Measurements from ENCODE around the gene OR2F2. TPM values are rescaled to one million over a fixed set of nuclear protein-coding genes. Genes with fewer than 3 reads are reported as not detected.

The OR2F2 gene
- polyA plus RNA-seq, 4 donors, result not detected

DNA sequence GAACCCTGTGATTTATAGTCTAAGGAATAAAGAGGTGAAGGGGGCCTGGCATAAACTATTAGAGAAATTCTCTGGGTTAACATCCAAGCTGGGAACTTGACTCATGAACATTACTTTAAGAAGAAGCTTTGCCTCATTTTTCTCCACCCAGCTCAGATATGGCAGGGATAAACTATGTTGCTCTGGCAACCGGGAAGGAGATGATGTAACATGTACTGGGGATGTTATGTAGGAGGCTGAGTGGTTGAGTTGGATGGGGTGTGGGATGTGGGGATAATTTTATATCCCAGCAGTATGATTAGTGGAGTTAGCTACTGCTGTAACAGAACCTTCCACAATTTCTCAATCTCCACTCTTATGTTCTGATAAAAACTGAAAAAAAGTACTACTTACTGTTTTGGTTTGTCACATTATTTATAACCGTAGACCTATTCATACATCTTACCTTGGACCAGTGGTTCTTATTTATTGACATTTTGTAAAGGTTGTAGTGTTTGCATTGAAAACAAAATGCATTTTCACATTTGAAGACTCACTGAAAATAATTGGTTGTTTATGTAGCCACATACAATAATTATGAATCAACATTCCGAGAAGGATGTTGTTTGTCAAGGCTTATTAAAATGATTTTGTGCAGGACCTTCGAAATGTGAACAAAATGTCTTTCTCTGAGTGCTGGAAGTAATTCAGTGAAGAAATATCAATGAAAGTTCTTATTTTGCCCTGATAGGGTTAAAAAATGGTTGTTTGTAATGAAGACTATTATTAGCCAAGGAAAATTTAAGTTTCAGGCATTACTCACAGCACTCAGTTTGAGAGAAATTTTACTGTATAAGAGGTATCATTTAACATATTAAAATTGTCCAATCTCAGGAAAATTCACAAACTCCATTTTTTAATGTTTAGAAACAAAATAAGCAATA, 1.3 kb downstream of the OR2F2 start:
- Histone ChIP-seq H3K4me3 (ENCODE audit: low read depth in 1 of 3, low read length in 3 of 3) (no peak overlapping the region), H3K27me3 (ENCODE audit: control insufficient read depth in 3 of 3, insufficient read depth in 3 of 3, low read length in 3 of 3) (no peaks in the 10 kb centered on the region), H3K27ac (ENCODE audit: low read depth in 1 of 3, low read length in 2 of 3) (no peak overlapping the region), H3K4me1 (ENCODE audit: control insufficient read depth in 3 of 3, insufficient read depth in 2 of 3, low read depth in 1 of 3, low read length in 2 of 3) (no peaks in the 10 kb centered on the region), H3K36me3 (ENCODE audit: control insufficient read depth in 3 of 3, insufficient read depth in 2 of 3, low read depth in 1 of 3, low read length in 3 of 3) (no peaks in the 10 kb centered on the region), H3K9me3 (ENCODE audit: control insufficient read depth in 2 of 2, insufficient read depth in 1 of 2, low read depth in 1 of 2, low read length in 1 of 2) (peaks cover 0 to 10% of the 10 kb centered on the region in 2 donors)
- WGBS, 3 donors, result 58 to 90% (median 85%) methylated on average over 4 of the region's 4 CpGs
- DNase-seq, result no peak
- FAIRE-seq, result no peak

DNA sequence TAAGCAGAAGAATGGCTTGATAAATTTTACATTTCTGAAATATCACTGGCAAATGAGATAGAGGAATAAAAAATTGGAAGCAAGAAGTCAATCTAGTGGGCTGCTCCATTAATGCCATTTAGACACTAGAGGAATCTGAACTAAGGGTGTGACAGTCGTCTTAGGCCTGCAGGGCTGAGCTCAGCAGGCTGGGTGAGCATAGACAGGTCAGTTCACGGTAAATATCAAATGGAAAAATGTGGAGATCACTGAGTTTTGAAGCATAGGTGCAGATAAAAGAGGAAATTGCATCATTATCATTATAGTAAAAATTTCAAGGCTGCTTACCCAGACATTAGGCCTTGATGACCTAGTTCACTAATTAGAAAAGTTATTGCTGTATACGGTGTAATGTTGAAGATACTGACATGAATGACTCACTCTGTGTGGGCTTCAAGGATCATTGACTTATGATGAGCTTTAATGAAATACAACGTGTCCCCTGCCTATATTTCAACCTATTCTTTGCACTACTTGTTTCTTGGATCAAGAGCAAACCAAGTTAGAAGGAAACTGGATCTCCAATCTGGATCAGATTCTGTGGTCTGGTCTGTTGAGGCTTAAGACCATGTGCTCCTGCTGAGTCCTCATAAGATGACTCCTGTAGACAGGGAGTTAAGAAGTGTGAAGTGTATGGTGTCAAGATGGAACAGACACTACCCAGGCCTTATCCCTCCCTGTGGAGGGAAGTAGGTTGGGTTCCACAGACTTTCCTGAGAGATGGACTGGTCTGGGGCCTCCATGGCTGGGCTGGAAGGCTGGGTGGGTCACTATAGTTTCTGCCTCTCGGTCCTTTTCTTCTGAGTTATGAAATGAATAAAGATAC, 3.6 kb downstream of the OR2F2 start:
- FAIRE-seq, result no peak
- H3K9me3 ChIP-seq (ENCODE audit: control insufficient read depth in 2 of 2, insufficient read depth in 1 of 2, low read depth in 1 of 2, low read length in 1 of 2), result peaks cover 0 to 5% of the 10 kb centered on the region in 2 donors
- WGBS, 3 donors, result 64 to 72% (median 68%) methylated on average over 5 of the region's 5 CpGs
- H3K27ac ChIP-seq (ENCODE audit: low read depth in 1 of 3, low read length in 2 of 3), result no peak overlapping the region
- H3K27me3 ChIP-seq (ENCODE audit: control insufficient read depth in 3 of 3, insufficient read depth in 3 of 3, low read length in 3 of 3), result no peaks in the 10 kb centered on the region
- no peaks in the 10 kb centered on the region for H3K36me3 ChIP-seq (ENCODE audit: control insufficient read depth in 3 of 3, insufficient read depth in 2 of 3, low read depth in 1 of 3, low read length in 3 of 3)
- H3K4me3 ChIP-seq (ENCODE audit: low read depth in 1 of 3, low read length in 3 of 3), result no peak overlapping the region
- no peak for DNase-seq
- no peaks in the 10 kb centered on the region for H3K4me1 ChIP-seq (ENCODE audit: control insufficient read depth in 3 of 3, insufficient read depth in 2 of 3, low read depth in 1 of 3, low read length in 2 of 3)

DNA sequence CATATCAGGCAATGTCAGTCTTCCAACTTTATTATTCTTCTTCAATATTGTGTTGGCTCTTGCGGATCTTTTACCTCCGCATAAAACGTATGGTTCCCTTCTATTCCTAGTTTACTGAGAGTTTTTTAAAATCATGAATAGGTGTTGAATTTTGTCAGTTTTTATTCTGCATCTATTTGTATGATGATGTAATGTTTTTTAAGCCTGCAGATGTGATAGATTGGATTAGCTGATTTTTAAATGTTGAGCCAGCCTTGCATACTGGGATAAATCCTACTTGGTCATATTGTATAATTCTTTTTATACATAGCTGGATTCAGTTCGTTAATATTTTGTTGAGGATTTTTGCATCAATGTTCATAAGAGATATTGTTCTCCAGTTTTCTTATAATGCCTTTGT, 10.4 kb downstream of the OR2F2 start:
- Histone ChIP-seq H3K4me3 (ENCODE audit: low read depth in 1 of 3, low read length in 3 of 3) (no peak overlapping the region), H3K9me3 (ENCODE audit: control insufficient read depth in 2 of 2, insufficient read depth in 1 of 2, low read depth in 1 of 2, low read length in 1 of 2) (peaks cover 0 to 4% of the 10 kb centered on the region in 2 donors), H3K4me1 (ENCODE audit: control insufficient read depth in 3 of 3, insufficient read depth in 2 of 3, low read depth in 1 of 3, low read length in 2 of 3) (no peaks in the 10 kb centered on the region), H3K36me3 (ENCODE audit: control insufficient read depth in 3 of 3, insufficient read depth in 2 of 3, low read depth in 1 of 3, low read length in 3 of 3) (no peaks in the 10 kb centered on the region), H3K27ac (ENCODE audit: low read depth in 1 of 3, low read length in 2 of 3) (no peak overlapping the region), H3K27me3 (ENCODE audit: control insufficient read depth in 3 of 3, insufficient read depth in 3 of 3, low read length in 3 of 3) (no peaks in the 10 kb centered on the region)
- FAIRE-seq (no peak), DNase-seq (no peak)
- WGBS, 3 donors, result 80 to 94% (median 91%) methylated on average over 4 of the region's 4 CpGs

DNA sequence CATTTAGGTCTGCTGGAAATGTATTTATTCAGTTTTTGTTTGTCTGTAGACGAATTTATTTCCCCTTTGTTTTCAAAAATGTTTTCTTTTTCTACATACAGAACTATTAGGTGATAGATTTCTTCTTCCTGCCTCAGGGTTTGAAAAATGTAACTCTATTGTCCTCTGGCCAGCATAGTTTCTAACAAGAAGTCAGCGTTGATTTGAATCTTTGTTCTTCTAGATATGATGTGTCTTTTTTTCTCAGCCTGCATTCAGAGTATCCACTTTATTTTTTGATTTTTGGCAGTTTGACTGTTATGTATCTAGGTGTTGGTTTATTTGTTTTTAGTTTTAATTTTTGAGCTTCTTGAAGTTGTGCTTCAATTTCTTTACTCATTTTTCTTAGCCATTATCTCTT, 12.1 kb downstream of the OR2F2 start:
- H3K36me3 ChIP-seq (ENCODE audit: control insufficient read depth in 3 of 3, insufficient read depth in 2 of 3, low read depth in 1 of 3, low read length in 3 of 3), result no peaks in the 10 kb centered on the region
- 75 to 80% (median 76%) methylated on average over 2 of the region's 2 CpGs for WGBS, 3 donors
- H3K27ac ChIP-seq (ENCODE audit: low read depth in 1 of 3, low read length in 2 of 3), result no peak overlapping the region
- H3K4me1 ChIP-seq (ENCODE audit: control insufficient read depth in 3 of 3, insufficient read depth in 2 of 3, low read depth in 1 of 3, low read length in 2 of 3), result no peaks in the 10 kb centered on the region
- FAIRE-seq (no peak), DNase-seq (no peak)
- H3K9me3 ChIP-seq (ENCODE audit: control insufficient read depth in 2 of 2, insufficient read depth in 1 of 2, low read depth in 1 of 2, low read length in 1 of 2), result peaks cover 0 to 4% of the 10 kb centered on the region in 2 donors
- no peaks in the 10 kb centered on the region for H3K27me3 ChIP-seq (ENCODE audit: control insufficient read depth in 3 of 3, insufficient read depth in 3 of 3, low read length in 3 of 3)
- no peak overlapping the region for H3K4me3 ChIP-seq (ENCODE audit: low read depth in 1 of 3, low read length in 3 of 3)

DNA sequence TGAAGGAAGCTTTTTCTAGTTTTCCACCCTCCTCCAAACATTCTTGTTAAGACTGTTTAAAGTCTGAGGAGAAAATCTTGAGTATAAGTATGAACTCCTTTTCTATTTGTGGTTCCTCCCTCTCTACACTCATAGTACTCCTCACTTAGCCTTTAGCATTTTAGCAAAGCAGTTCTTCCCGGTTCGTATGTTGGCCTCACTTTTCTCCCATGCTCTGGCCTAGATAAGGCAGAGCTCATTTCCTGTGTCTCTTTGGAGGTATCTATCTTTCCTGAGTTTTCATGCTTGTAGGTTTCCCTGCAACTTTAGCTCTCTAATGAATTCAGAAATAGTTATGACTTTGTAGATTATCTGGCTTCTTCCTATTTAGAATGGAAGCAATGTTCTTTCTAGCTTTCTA, 13.7 kb downstream of the OR2F2 start:
- H3K36me3 ChIP-seq (ENCODE audit: control insufficient read depth in 3 of 3, insufficient read depth in 2 of 3, low read depth in 1 of 3, low read length in 3 of 3), result no peaks in the 10 kb centered on the region
- no peaks in the 10 kb centered on the region for H3K4me1 ChIP-seq (ENCODE audit: control insufficient read depth in 3 of 3, insufficient read depth in 2 of 3, low read depth in 1 of 3, low read length in 2 of 3)
- H3K27me3 ChIP-seq (ENCODE audit: control insufficient read depth in 3 of 3, insufficient read depth in 3 of 3, low read length in 3 of 3), result no peaks in the 10 kb centered on the region
- no peak overlapping the region for H3K27ac ChIP-seq (ENCODE audit: low read depth in 1 of 3, low read length in 2 of 3)
- 19 to 67% (median 63%) methylated on average over 2 of the region's 2 CpGs for WGBS, 3 donors
- H3K9me3 ChIP-seq (ENCODE audit: control insufficient read depth in 2 of 2, insufficient read depth in 1 of 2, low read depth in 1 of 2, low read length in 1 of 2), result peaks cover 0 to 4% of the 10 kb centered on the region in 2 donors
- FAIRE-seq (no peak), DNase-seq (no peak)
- no peak overlapping the region for H3K4me3 ChIP-seq (ENCODE audit: low read depth in 1 of 3, low read length in 3 of 3)

DNA sequence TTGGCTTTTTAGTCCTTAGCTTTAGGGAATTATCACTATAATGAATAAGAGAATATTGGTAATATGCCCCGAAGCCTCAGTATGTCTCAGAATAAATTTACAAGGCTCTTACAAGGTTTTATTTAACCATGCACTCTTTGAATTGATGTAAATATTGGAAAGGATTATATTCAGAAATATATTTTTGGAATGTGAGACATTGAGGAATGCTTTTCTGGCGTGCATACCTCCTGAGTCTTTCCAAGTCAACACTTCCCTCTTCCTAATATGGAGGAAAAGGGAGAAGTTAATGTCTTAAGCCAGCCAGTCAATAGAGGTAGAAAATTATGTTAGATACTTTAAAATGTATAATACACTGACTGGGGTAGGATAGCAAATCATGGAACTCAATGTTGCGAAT, 18.4 kb downstream of the OR2F2 start:
- Histone ChIP-seq H3K4me3 (ENCODE audit: low read depth in 1 of 3, low read length in 3 of 3) (no peak overlapping the region), H3K9me3 (ENCODE audit: control insufficient read depth in 2 of 2, insufficient read depth in 1 of 2, low read depth in 1 of 2, low read length in 1 of 2) (no peaks in the 10 kb centered on the region), H3K36me3 (ENCODE audit: control insufficient read depth in 3 of 3, insufficient read depth in 2 of 3, low read depth in 1 of 3, low read length in 3 of 3) (no peaks in the 10 kb centered on the region), H3K27me3 (ENCODE audit: control insufficient read depth in 3 of 3, insufficient read depth in 3 of 3, low read length in 3 of 3) (no peaks in the 10 kb centered on the region), H3K4me1 (ENCODE audit: control insufficient read depth in 3 of 3, insufficient read depth in 2 of 3, low read depth in 1 of 3, low read length in 2 of 3) (no peaks in the 10 kb centered on the region), H3K27ac (ENCODE audit: low read depth in 1 of 3, low read length in 2 of 3) (no peak overlapping the region)
- no peak for DNase-seq
- FAIRE-seq, result no peak
- 73 to 88% (median 87%) methylated on average over 3 of the region's 3 CpGs for WGBS, 3 donors

DNA sequence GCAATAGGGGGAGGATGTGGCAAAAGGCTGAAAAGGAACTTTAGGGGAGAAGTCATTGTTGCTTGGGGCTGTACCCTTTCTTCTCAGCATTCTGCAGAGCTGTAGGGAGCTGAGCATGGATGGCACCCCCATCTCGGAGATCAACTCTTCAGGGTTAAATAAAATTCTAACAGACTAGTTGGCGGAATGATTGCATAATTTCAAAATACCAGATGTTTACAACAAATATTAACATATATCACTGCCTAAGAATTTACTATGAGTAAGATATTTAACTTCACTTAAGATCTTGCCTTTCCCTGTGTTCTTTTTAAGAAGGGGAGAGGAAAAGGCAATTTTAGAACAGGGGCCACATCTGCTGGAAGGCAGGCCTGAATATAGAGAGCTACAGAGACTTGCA, 19.1 kb downstream of the OR2F2 start:
- no peaks in the 10 kb centered on the region for H3K36me3 ChIP-seq (ENCODE audit: control insufficient read depth in 3 of 3, insufficient read depth in 2 of 3, low read depth in 1 of 3, low read length in 3 of 3)
- H3K4me3 ChIP-seq (ENCODE audit: low read depth in 1 of 3, low read length in 3 of 3), result no peak overlapping the region
- no peaks in the 10 kb centered on the region for H3K27me3 ChIP-seq (ENCODE audit: control insufficient read depth in 3 of 3, insufficient read depth in 3 of 3, low read length in 3 of 3)
- DNase-seq (no peak), FAIRE-seq (no peak)
- WGBS, 3 donors, result 74 to 79% (median 76%) methylated on average over 2 of the region's 2 CpGs
- H3K4me1 ChIP-seq (ENCODE audit: control insufficient read depth in 3 of 3, insufficient read depth in 2 of 3, low read depth in 1 of 3, low read length in 2 of 3), result no peaks in the 10 kb centered on the region
- H3K27ac ChIP-seq (ENCODE audit: low read depth in 1 of 3, low read length in 2 of 3), result no peak overlapping the region
- H3K9me3 ChIP-seq (ENCODE audit: control insufficient read depth in 2 of 2, insufficient read depth in 1 of 2, low read depth in 1 of 2, low read length in 1 of 2), result no peaks in the 10 kb centered on the region

DNA sequence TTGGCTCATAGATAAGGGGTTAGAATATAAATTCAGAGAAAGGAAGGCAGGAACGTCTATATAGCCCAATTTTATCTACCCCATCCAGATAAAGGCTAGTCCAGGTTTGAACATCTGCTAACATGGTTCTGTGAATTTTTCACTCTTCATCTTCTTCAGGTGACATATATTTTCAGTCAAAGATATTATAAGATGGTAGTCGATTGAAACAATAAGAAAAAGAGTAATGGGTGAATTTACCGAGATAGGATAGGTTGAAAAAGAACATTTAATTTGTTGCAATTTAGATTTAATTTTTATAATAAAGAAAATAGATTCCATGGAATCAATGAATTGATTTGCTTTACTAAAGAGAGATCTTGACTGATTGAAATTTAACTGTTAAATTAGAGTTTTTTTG, 19.5 kb downstream of the OR2F2 start, which contains the start of gene OR2F1:
TSS of gene OR2F1 (plus strand) at position 301 of the 400 bp plus-strand sequence. CDS start 5,127 bp downstream, outside the sequence.
- no peak for FAIRE-seq

More for the DNA sequence above, 19.5 kb downstream of the OR2F2 start, which contains the start of gene OR2F1:
- Histone ChIP-seq H3K36me3 (ENCODE audit: control insufficient read depth in 3 of 3, insufficient read depth in 2 of 3, low read depth in 1 of 3, low read length in 3 of 3) (no peaks in the 10 kb centered on the region), H3K4me1 (ENCODE audit: control insufficient read depth in 3 of 3, insufficient read depth in 2 of 3, low read depth in 1 of 3, low read length in 2 of 3) (no peaks in the 10 kb centered on the region), H3K27ac (ENCODE audit: low read depth in 1 of 3, low read length in 2 of 3) (no peak within 1 kb of the TSS), H3K27me3 (ENCODE audit: control insufficient read depth in 3 of 3, insufficient read depth in 3 of 3, low read length in 3 of 3) (no peaks in the 10 kb centered on the region), H3K4me3 (ENCODE audit: low read depth in 1 of 3, low read length in 3 of 3) (no peak within 1 kb of the TSS), H3K9me3 (ENCODE audit: control insufficient read depth in 2 of 2, insufficient read depth in 1 of 2, low read depth in 1 of 2, low read length in 1 of 2) (no peaks in the 10 kb centered on the region)
- 68 to 73% (median 71%) methylated on average over 3 of the region's 3 CpGs for WGBS, 3 donors
- no peak for DNase-seq
